Measurements from ENCODE around the gene TMUB1.

- TF ChIP-seq CTCF (IDR thresholded peaks at IDR 0.05; ENCODE audit: poor library complexity): peak; percentile 43
- no peak for TF ChIP-seq EZH2 (IDR thresholded peaks at IDR 0.05; ENCODE audit: borderline replicate concordance)
Measured at GRCh38 chr7:151091431-151091830, 8.1 kb upstream of the TMUB1 start.

Measured in hepatocyte (in vitro differentiated cells).